GM20000 (cell line): ENCODE data around the gene TSNAX.
A peak's percentile ranks its signal among the peaks of the same experiment; 100 is the strongest.

ENCODE experiments used
- DNase-seq: peaks from one replicate; pipeline ENCODE4 v3.0.0; 2012; ENCODE audit warnings: low spot score
- CTCF ChIP-seq: IDR thresholded peaks from 2 replicates; pipeline ENCODE4 v1.5.1; 2012; ENCODE audit warnings: mild to moderate bottlenecking, control low read depth; ENCODE audit errors: extremely low read depth, missing control alignments

Gene TSNAX

GRCh38 chr1:231536099-231536498 is 7.6 kb downstream of the TSNAX start:
- no peak for TF ChIP-seq CTCF
- DNase-seq: no peak

DNA sequence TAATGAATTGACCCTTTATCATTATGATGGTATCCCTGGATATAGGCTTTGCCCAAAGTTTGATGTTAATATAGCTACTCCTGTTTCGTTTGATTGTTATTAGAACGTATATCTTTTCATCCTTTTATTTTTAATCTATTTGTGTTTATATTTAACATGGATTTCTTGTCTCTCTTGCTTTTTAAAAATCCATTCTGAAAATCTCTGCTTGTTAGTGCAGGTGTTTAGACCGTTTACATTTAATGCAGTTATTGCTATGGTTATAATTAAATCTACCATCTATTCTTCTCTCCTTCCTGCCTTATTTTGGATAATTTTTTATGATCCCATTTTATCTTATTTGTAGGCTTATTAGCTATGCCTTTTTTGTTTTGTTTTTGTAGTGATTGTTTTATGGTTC is 12.4 kb downstream of the TSNAX start:
- TF ChIP-seq CTCF: no peak

GRCh38 chr1:231541842-231542241 is 13.4 kb downstream of the TSNAX start:
- no peak for DNase-seq
- no peak for TF ChIP-seq CTCF

More for the DNA sequence above, 12.4 kb downstream of the TSNAX start:
- DNase-seq: no peak

DNA sequence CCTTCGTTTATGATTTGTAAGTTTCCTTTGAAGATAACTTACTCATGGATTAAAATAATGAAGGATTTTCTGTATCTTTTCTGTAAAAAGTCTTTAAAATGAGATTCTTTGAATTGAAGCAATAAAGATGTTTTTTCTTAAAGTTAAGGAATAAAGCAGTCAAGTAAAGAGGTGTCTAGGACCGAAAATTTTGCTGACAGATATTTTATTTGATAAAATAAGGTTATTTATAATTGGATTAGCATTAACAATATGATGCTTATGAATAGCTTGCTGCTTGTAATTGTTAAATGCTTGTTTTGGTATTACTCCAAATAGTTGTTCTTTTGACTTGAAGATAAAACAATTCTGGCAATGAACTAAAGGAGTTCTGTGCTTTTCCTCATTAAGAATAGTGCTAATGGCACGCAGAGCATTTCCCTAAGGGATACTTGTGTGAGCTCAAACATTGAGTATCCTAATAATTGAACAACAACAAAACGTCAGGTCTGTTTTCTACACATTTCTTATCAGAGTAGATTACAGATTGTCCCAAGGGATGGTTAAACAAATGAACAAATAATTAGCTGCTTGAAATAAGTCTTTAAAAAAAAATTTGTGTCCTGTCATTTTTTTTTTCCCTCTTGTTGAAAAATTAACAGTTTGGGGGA is 16.6 kb downstream of the TSNAX start:
- DNase-seq: no peak
- no peak for TF ChIP-seq CTCF

GRCh38 chr1:231546693-231547092 is 18.2 kb downstream of the TSNAX start:
- DNase-seq: no peak
- no peak for TF ChIP-seq CTCF

GRCh38 chr1:231549733-231550447 is 21.4 kb downstream of the TSNAX start:
- no peak for DNase-seq
- TF ChIP-seq CTCF: no peak

- DNase-seq: peak; percentile 28
- TF ChIP-seq CTCF: peak; percentile 33
These were observed 21.9 kb downstream of the TSNAX start for GRCh38 chr1:231550448-231550781.
